ENCODE measurements around the gene RGS7BP. TPM values are rescaled to one million over a fixed set of nuclear protein-coding genes. Genes with fewer than 3 reads are reported as not detected.

Gene RGS7BP
- total and polyA plus RNA-seq, 2 of the 13 experiments (the other 11 are each of a cell fraction or from before 2014, with no cell fraction given): not detected

GRCh38 chr5:64534033-64534432, 28.2 kb downstream of the RGS7BP start (continued):
- TF ChIP-seq ARID3A (IDR thresholded peaks at IDR 0.05; ENCODE audit: low read depth, low read length): no peak
- no peak for TF ChIP-seq MTERF4 (CRISPR knock-in tag; IDR thresholded peaks at IDR 0.05)

DNA sequence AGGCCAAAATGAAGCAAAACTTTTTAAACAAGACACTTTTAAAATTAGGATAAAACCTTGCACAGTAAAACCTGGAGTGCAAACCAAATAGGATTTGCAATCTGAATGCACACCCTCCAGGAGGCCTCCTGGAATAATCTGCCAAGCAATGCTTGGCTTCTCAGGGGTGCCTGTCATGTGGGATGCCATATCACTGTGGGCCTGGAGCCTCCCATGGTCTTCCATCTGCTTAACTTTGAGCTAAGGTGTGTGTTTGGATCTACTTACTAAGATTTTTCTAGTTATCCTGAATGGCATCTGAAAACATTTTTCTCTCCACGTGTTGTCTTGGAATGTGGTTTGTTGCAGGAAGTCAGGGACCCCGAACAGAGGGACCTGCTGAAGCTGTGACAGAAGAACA, 52.1 kb downstream of the RGS7BP start:
- ChIA-PET CTCF (ENCODE audit: low intra/inter-chr PET ratio, low total read pairs) (no interaction called here), POLR2A (no interaction called here)
- Histone ChIP-seq H3K9me3 (ENCODE audit: low read length) (peaks cover 13% of the 10 kb centered on the region; the same call in 1 of the 2 replicates), H3K4me1 (ENCODE audit: insufficient read depth, low read length) (no peaks in the 10 kb centered on the region), H2AFZ (ENCODE audit: low read length) (no peak overlapping the region), H3K36me3 (replicated peaks in 1 of 2; ENCODE audit: control insufficient read depth in 1 of 2, insufficient read depth in 2 of 2, low read length in 2 of 2) (no peaks in the 10 kb centered on the region), H3K4me2 (ENCODE audit: low read depth, low read length) (no peak overlapping the region), H3K27ac (ENCODE audit: extremely low read length, insufficient read depth, low read length) (no peak overlapping the region), H4K20me1 (ENCODE audit: insufficient read depth, low read length) (no peaks in the 10 kb centered on the region), H3K27me3 (ENCODE audit: control insufficient read depth in 1 of 2, insufficient read depth in 2 of 2, low read length in 2 of 2) (no peaks in the 10 kb centered on the region), H3K4me3 (replicated peaks in 1 of 3; ENCODE audit: insufficient read depth in 1 of 3, low read depth in 2 of 3, low read length in 3 of 3) (no peak overlapping the region), H3K9ac (ENCODE audit: insufficient read depth, low read depth, low read length) (no peak overlapping the region), H3K79me2 (ENCODE audit: insufficient read depth, low read length) (no peaks in the 10 kb centered on the region)
- no peak for ATAC-seq
- FAIRE-seq: no peak
- 0% methylated on average over 2 of the region's 2 CpGs for WGBS (ENCODE audit: low lambda C conversion rate)
- no peak for DNase-seq (ENCODE audit: low spot score)
- intact Hi-C loops (cut with micrococcal nuclease; ENCODE audit: unreplicated experiment) (no loop called here), in situ Hi-C loops (cut with HindIII; ENCODE audit: extremely low pct_ligation_motif_present, low pct_unique_long_range_greater_than_20kb) (no loop called here)
- no TSS peak for BruUV-seq (replicated peaks)
- TF ChIP-seq ZNF687 (CRISPR knock-in tag; IDR thresholded peaks at IDR 0.05) (no peak), ZFP41 (CRISPR knock-in tag; IDR thresholded peaks at IDR 0.05; ENCODE audit: borderline replicate concordance) (no peak), POGZ (CRISPR knock-in tag; IDR thresholded peaks at IDR 0.05) (no peak), GPN1 (CRISPR knock-in tag; IDR thresholded peaks at IDR 0.05; ENCODE audit: borderline replicate concordance) (no peak), SP2 (CRISPR knock-in tag; IDR thresholded peaks at IDR 0.05) (no peak), AHR (CRISPR knock-in tag; IDR thresholded peaks at IDR 0.05) (no peak), ZNF567 (CRISPR knock-in tag; IDR thresholded peaks at IDR 0.05; ENCODE audit: borderline replicate concordance) (no peak), JDP2 (CRISPR knock-in tag; IDR thresholded peaks at IDR 0.05; ENCODE audit: borderline replicate concordance) (no peak), ZNF879 (CRISPR knock-in tag; IDR thresholded peaks at IDR 0.05) (no peak), ZZZ3 (CRISPR knock-in tag; IDR thresholded peaks at IDR 0.05; ENCODE audit: borderline replicate concordance) (no peak)
- TF ChIP-seq, protein P1, sequence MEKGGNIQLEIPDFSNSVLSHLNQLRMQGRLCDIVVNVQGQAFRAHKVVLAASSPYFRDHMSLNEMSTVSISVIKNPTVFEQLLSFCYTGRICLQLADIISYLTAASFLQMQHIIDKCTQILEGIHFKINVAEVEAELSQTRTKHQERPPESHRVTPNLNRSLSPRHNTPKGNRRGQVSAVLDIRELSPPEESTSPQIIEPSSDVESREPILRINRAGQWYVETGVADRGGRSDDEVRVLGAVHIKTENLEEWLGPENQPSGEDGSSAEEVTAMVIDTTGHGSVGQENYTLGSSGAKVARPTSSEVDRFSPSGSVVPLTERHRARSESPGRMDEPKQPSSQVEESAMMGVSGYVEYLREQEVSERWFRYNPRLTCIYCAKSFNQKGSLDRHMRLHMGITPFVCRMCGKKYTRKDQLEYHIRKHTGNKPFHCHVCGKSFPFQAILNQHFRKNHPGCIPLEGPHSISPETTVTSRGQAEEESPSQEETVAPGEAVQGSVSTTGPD (CRISPR knock-in tag; IDR thresholded peaks at IDR 0.05): no peak
- TF ChIP-seq, protein P2, sequence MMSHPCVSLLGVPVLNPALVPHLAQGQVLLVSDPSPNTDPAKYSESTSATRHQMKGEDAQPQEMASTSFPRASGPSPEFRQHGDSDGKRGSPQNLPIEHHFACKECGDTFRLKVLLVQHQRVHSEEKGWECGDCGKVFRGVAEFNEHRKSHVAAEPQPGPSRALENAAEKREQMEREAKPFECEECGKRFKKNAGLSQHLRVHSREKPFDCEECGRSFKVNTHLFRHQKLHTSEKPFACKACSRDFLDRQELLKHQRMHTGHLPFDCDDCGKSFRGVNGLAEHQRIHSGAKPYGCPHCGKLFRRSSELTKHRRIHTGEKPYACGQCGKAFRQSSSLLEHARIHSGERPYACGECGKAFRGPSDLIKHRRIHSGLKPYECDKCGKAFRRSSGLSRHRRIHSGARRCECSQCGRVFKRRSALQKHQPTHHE (CRISPR knock-in tag; IDR thresholded peaks at IDR 0.05; ENCODE audit: borderline replicate concordance): no peak
